SK-N-MC (cell line): ENCODE data around the gene CNOT6L.

Experiments used
- EZH2 ChIP-seq: fragments of 200-600 bp; sonication (generic); IDR thresholded peaks from one replicate; pipeline ENCODE4 v1.6.1; 2017; ENCODE audit warnings: antibody characterized with exemption
- POLR2AphosphoS5 ChIP-seq: IDR thresholded peaks from 2 replicates; pipeline ENCODE4 v1.6.1; 2012; ENCODE audit warnings: mild to moderate bottlenecking, low read depth, low read length, borderline replicate concordance

GRCh38 chr4:77826275-77826674 lies 7.1 kb upstream of the CNOT6L start:
- TF ChIP-seq POLR2AphosphoS5 (no peak), EZH2 (no peak)
